Body of pancreas (tissue), 4 donors: ENCODE measurements around the gene ST8SIA3. TPM values are rescaled to one million over a fixed set of nuclear protein-coding genes. Genes with fewer than 3 reads are reported as not detected.

ENCODE experiments used
- ATAC-seq: fragments of 150-250 bp; one replicate; pipeline ENCODE4 v1.9.1; 2016
- DNase-seq, 4 donors: peaks; one replicate each; pipeline ENCODE4 v3.0.0-alpha.2; 2019
- H3K27ac ChIP-seq, 4 donors: fragments of 200-600 bp; sonication (generic); 1 replicate in 3 of 4; 2 replicates in 1 of 4; pipeline versions ENCODE4 v1.5.1 to v1.6.1; 2016 to 2019; ENCODE audit warnings: mild to moderate bottlenecking in 1 of 4, mixed read lengths in 1 of 4, moderate library complexity in 1 of 4
- H3K27me3 ChIP-seq, 2 donors: fragments of 200-600 bp; sonication (generic); one replicate each; pipeline ENCODE4 v1.6.0; 2016; ENCODE audit warnings: mild to moderate bottlenecking in 1 of 2
- H3K36me3 ChIP-seq, 2 donors: fragments of 200-600 bp; sonication (generic); replicated peaks in 1 of 2; 2 replicates each; pipeline ENCODE4 v1.5.1; 2016; ENCODE audit warnings: low read depth in 2 of 2; ENCODE audit not compliant: insufficient read depth in 1 of 2
- H3K4me1 ChIP-seq: fragments of 200-600 bp; sonication (generic); one replicate; pipeline ENCODE4 v1.6.0; 2016
- H3K4me3 ChIP-seq, 2 donors: fragments of 200-600 bp; sonication (generic); 1 replicate in 1 of 2; 2 replicates in 1 of 2; pipeline ENCODE4 v1.5.1; 2016 to 2019
- H3K9me3 ChIP-seq, 3 donors: fragments of 200-600 bp; sonication (generic); 1 replicate in 2 of 3; 2 replicates in 1 of 3; pipeline ENCODE4 v1.5.1; 2016
- CTCF ChIP-seq, 7 experiments: fragments of 450-650 bp in 4 of 7; fragments of 200-600 bp in 3 of 7; sonication (generic) in 3 of 7; IDR thresholded peaks; one replicate each; pipeline ENCODE4 v1.5.1; 2016 to 2019; ENCODE audit warnings: antibody characterized with exemption in 7 of 7
- POLR2A ChIP-seq, 3 donors: fragments of 450-650 bp; IDR thresholded peaks; one replicate each; pipeline ENCODE4 v1.6.1; 2016; ENCODE audit warnings: antibody characterized with exemption in 3 of 3, mild to moderate bottlenecking in 2 of 3
- whole genome bisulfite sequencing, 2 donors: methylation state at CpG; one replicate each; pipeline ENCODE4 v1.1.5; 2017; 5-methylcytosine and 5-hydroxymethylcytosine counted together
- intact Hi-C: fragments of 100-400 bp; cut with DNase I; formaldehyde crosslinking; loops from one replicate; pipeline ENCODE4 v1.15.1; 2023
- total RNA-seq, 2 donors: library from RNA; depleted of rRNA; stranded (reverse); fragments of >200 nt; gene quantifications; one replicate each; pipeline ENCODE4 v1.1.0, GENCODE V29; 2016

Gene ST8SIA3
- total RNA-seq, 2 donors from 2014 or later, result 0.52 to 0.66 TPM

GRCh38 chr18:57359433-57359832 lies 7.1 kb downstream of the ST8SIA3 start:
- WGBS, 2 donors, result 37 to 44% methylated on average over 4 of the region's 4 CpGs
- no peak overlapping the region for H3K27ac ChIP-seq
- intact Hi-C loops, result no loop called here
- H3K4me3 ChIP-seq, result no peak overlapping the region
- no peaks in the 10 kb centered on the region for H3K36me3 ChIP-seq
- H3K4me1 ChIP-seq, result no peaks in the 10 kb centered on the region
- ATAC-seq, result no peak
- H3K9me3 ChIP-seq, result no peaks in the 10 kb centered on the region
- H3K27me3 ChIP-seq, result no peaks in the 10 kb centered on the region
- DNase-seq, result no peak
- TF ChIP-seq POLR2A (IDR thresholded peaks at IDR 0.05), result no peak
- no peak for TF ChIP-seq CTCF (IDR thresholded peaks at IDR 0.05)

- DNase-seq, result no peak
- no peaks in the 10 kb centered on the region for H3K36me3 ChIP-seq
- intact Hi-C loops, result no loop called here
- no peak overlapping the region for H3K27ac ChIP-seq
- H3K4me1 ChIP-seq, result no peaks in the 10 kb centered on the region
- TF ChIP-seq CTCF (IDR thresholded peaks at IDR 0.05) (no peak), POLR2A (IDR thresholded peaks at IDR 0.05) (no peak)
- H3K9me3 ChIP-seq, result no peaks in the 10 kb centered on the region
- ATAC-seq, result no peak
- no peaks in the 10 kb centered on the region for H3K27me3 ChIP-seq
- no peak overlapping the region for H3K4me3 ChIP-seq
Measured at GRCh38 chr18:57362714-57363113, 10.4 kb downstream of the ST8SIA3 start.

GRCh38 chr18:57364460-57364859 lies 12.1 kb downstream of the ST8SIA3 start:
- DNase-seq (no peak), ATAC-seq (no peak)
- Histone ChIP-seq H3K4me3 (no peak overlapping the region), H3K9me3 (no peaks in the 10 kb centered on the region), H3K4me1 (no peaks in the 10 kb centered on the region), H3K27ac (no peak overlapping the region), H3K36me3 (no peaks in the 10 kb centered on the region), H3K27me3 (no peaks in the 10 kb centered on the region)
- WGBS, 2 donors, result 47 to 51% methylated on average over 2 of the region's 2 CpGs
- TF ChIP-seq POLR2A (IDR thresholded peaks at IDR 0.05) (no peak), CTCF (IDR thresholded peaks at IDR 0.05) (no peak)
- intact Hi-C loops, result no loop called here

- Histone ChIP-seq H3K27me3 (no peaks in the 10 kb centered on the region), H3K4me1 (no peaks in the 10 kb centered on the region), H3K4me3 (no peak overlapping the region), H3K9me3 (no peaks in the 10 kb centered on the region), H3K27ac (no peak overlapping the region), H3K36me3 (no peaks in the 10 kb centered on the region)
- intact Hi-C loops, result no loop called here
- DNase-seq (no peak), ATAC-seq (no peak)
- TF ChIP-seq CTCF (IDR thresholded peaks at IDR 0.05), result no peak
- TF ChIP-seq POLR2A (IDR thresholded peaks at IDR 0.05), result no peak
- 69% methylated on average over 2 of the region's 2 CpGs for WGBS, 2 donors
Measured at GRCh38 chr18:57366528-57367081, 14.2 kb downstream of the ST8SIA3 start.

- ATAC-seq, result no peak
- H3K27ac ChIP-seq, result no peak overlapping the region
- no peak for DNase-seq
- H3K4me3 ChIP-seq, result no peak overlapping the region
- intact Hi-C loops, result no loop called here
- WGBS, 2 donors, result 75 to 77% methylated on average over 9 of the region's 9 CpGs
- H3K4me1 ChIP-seq, result no peaks in the 10 kb centered on the region
- no peak for TF ChIP-seq POLR2A (IDR thresholded peaks at IDR 0.05)
- TF ChIP-seq CTCF (IDR thresholded peaks at IDR 0.05), result no peak
- H3K36me3 ChIP-seq, result no peaks in the 10 kb centered on the region
- H3K27me3 ChIP-seq, result no peaks in the 10 kb centered on the region
- H3K9me3 ChIP-seq, result no peaks in the 10 kb centered on the region
Measured at GRCh38 chr18:57372444-57372843, 20.1 kb downstream of the ST8SIA3 start.
